ENCODE data around the gene RMC1. TPM values are rescaled to one million over a fixed set of nuclear protein-coding genes. Genes with fewer than 3 reads are reported as not detected.

RMC1 gene
- total and polyA plus RNA-seq, 2 of the 13 experiments (the other 11 are each of a cell fraction or from before 2014, with no cell fraction given), result 9.4 to 19.5 TPM

DNA sequence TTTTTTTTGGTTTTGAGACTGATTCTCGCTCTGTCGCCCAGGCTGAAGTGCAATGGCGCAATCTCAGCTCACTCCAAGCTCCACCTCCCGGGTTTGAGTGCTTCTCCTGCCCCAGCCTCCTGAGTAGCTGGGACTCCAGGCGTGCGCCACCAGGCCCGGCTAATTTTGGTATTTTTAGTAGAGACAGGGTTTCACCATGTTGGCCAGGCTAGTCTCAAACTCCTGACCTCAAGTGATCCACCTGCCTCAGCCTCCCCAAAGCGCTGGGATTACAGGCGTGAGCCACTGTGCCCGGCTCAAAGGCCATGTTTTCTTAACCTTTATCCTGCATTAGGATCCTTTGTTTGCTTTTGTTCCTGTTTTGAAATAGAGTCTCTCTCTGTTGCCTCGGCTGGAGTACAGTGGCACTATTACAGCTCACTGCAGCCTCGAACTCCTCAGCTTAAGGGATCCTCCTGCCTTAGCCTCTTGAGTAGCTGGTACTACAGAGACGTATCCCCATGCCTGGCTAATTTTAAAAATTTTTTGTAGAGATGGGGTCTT lies 42.0 kb downstream of the RMC1 start (continued):
- peak; percentile 90 for TF ChIP-seq ARID5B (CRISPR knock-in tag; IDR thresholded peaks at IDR 0.05)
- TF ChIP-seq ATRX (CRISPR knock-in tag; IDR thresholded peaks at IDR 0.05; ENCODE audit: borderline replicate concordance), result no peak
- TF ChIP-seq, protein P1, sequence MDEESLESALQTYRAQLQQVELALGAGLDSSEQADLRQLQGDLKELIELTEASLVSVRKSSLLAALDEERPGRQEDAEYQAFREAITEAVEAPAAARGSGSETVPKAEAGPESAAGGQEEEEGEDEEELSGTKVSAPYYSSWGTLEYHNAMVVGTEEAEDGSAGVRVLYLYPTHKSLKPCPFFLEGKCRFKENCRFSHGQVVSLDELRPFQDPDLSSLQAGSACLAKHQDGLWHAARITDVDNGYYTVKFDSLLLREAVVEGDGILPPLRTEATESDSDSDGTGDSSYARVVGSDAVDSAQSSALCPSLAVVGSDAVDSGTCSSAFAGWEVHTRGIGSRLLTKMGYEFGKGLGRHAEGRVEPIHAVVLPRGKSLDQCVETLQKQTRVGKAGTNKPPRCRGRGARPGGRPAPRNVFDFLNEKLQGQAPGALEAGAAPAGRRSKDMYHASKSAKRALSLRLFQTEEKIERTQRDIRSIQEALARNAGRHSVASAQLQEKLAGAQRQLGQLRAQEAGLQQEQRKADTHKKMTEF (CRISPR knock-in tag; IDR thresholded peaks at IDR 0.05), result peak; percentile 80
- 0 out of 4 replicates have a peak, but pooled peaks of 1 of the 2 experiments have one; percentile 39 for TF ChIP-seq KLF16 (CRISPR knock-in tag; IDR thresholded peaks at IDR 0.05)
- TF ChIP-seq, protein P2, sequence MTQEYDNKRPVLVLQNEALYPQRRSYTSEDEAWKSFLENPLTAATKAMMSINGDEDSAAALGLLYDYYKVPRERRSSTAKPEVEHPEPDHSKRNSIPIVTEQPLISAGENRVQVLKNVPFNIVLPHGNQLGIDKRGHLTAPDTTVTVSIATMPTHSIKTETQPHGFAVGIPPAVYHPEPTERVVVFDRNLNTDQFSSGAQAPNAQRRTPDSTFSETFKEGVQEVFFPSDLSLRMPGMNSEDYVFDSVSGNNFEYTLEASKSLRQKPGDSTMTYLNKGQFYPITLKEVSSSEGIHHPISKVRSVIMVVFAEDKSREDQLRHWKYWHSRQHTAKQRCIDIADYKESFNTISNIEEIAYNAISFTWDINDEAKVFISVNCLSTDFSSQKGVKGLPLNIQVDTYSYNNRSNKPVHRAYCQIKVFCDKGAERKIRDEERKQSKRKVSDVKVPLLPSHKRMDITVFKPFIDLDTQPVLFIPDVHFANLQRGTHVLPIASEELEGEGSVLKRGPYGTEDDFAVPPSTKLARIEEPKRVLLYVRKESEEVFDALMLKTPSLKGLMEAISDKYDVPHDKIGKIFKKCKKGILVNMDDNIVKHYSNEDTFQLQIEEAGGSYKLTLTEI (CRISPR knock-in tag; conservative IDR thresholded peaks at IDR 0.05), result no peak
- TF ChIP-seq, protein P3, sequence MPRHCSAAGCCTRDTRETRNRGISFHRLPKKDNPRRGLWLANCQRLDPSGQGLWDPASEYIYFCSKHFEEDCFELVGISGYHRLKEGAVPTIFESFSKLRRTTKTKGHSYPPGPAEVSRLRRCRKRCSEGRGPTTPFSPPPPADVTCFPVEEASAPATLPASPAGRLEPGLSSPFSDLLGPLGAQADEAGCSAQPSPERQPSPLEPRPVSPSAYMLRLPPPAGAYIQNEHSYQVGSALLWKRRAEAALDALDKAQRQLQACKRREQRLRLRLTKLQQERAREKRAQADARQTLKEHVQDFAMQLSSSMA (CRISPR knock-in tag; IDR thresholded peaks at IDR 0.05), result no peak
- no peak for TF ChIP-seq ZNF335 (CRISPR knock-in tag; IDR thresholded peaks at IDR 0.05)
- peak; percentile 50; the same call in 1 of the 2 replicates for TF ChIP-seq ATF7-NPFF (CRISPR knock-in tag; IDR thresholded peaks at IDR 0.05; ENCODE audit: low read depth)
- TF ChIP-seq, protein P4, sequence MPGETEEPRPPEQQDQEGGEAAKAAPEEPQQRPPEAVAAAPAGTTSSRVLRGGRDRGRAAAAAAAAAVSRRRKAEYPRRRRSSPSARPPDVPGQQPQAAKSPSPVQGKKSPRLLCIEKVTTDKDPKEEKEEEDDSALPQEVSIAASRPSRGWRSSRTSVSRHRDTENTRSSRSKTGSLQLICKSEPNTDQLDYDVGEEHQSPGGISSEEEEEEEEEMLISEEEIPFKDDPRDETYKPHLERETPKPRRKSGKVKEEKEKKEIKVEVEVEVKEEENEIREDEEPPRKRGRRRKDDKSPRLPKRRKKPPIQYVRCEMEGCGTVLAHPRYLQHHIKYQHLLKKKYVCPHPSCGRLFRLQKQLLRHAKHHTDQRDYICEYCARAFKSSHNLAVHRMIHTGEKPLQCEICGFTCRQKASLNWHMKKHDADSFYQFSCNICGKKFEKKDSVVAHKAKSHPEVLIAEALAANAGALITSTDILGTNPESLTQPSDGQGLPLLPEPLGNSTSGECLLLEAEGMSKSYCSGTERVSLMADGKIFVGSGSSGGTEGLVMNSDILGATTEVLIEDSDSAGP (CRISPR knock-in tag; IDR thresholded peaks at IDR 0.05; ENCODE audit: borderline replicate concordance), result peak; percentile 62; the same call in 1 of the 2 replicates
- no peak for TF ChIP-seq ARHGAP35 (CRISPR knock-in tag; IDR thresholded peaks at IDR 0.05; ENCODE audit: borderline replicate concordance)
- no peak for TF ChIP-seq CERS6 (CRISPR knock-in tag; IDR thresholded peaks at IDR 0.05)
- no peak for TF ChIP-seq EZH2 (conservative IDR thresholded peaks at IDR 0.05; ENCODE audit: low read depth, low read length)
- no peak for TF ChIP-seq NFE2 (CRISPR knock-in tag; IDR thresholded peaks at IDR 0.05)
- TF ChIP-seq, protein P5, sequence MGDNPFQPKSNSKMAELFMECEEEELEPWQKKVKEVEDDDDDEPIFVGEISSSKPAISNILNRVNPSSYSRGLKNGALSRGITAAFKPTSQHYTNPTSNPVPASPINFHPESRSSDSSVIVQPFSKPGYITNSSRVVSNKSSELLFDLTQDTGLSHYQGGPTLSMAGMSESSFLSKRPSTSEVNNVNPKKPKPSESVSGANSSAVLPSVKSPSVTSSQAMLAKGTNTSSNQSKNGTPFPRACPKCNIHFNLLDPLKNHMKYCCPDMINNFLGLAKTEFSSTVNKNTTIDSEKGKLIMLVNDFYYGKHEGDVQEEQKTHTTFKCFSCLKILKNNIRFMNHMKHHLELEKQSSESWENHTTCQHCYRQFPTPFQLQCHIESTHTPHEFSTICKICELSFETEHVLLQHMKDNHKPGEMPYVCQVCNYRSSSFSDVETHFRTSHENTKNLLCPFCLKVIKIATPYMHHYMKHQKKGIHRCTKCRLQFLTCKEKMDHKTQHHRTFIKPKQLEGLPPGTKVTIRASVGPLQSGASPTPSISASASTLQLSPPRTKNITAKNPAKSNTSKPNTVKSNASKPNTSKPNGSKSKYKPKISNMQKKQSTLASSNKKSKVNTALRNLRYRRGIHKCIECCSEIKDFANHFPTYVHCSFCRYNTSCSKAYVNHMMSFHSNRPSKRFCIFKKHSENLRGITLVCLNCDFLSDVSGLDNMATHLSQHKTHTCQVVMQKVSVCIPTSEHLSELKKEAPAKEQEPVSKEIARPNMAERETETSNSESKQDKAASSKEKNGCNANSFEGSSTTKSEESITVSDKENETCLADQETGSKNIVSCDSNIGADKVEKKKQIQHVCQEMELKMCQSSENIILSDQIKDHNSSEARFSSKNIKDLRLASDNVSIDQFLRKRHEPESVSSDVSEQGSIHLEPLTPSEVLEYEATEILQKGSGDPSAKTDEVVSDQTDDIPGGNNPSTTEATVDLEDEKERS (CRISPR knock-in tag; IDR thresholded peaks at IDR 0.05), result peak; percentile 83

Data from HepG2 (cell line).